TTC549 (cell line): ENCODE results near the gene RFX5.
"Not testable (repeated sequence)": the region's sequence is repeated elsewhere in the genome, so short reads cannot be mapped to it uniquely, and the experiment has no call there.

Experiments used
- FAIRE-seq: peaks from 2 replicates; lab custom pipeline; 2012; peaks lifted over from hg19 to GRCh38; lab: Jason Lieb, UNC

RFX5 gene

DNA sequence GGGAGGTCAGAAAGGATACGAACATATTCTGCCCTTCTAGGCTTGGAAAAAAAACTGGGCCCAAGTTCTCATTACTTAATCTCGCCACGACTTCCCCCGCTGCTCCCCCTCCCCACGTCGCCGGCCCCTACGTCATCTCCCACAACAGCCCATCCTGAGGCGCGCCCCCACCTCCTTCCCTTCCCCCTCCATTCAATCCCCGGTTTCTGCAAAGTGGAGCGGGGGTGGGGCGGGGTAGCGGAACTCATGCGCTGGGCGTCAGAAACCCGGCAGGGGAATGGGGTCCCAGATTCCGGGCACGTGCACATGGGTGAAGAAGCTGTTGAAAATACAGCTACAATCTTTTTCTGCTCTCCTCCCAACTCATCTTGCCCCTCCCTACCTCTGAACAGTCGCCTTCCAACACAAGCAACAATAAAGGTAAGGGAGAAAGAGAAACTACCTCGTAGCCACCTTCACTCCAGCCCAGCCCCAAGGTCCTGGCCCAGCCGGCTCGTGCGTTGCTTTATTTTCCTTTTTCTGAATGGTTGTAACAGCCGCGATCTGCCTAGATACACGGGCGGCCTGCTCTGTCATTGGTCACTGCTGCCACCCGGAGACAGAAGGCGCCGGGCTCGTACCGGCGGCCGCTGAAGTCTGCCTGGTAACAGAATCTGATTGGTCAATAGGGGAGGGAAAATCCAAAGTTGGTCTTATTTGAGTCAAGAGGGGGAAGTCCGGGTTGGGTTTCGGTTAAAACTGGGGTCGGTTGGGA is at the start of gene RFX5:
TSS of gene RFX5 (minus strand) at position 484 of the 754 bp plus-strand sequence. CDS start 932 bp downstream, outside the sequence.
- peak; percentile 100 for FAIRE-seq

DNA sequence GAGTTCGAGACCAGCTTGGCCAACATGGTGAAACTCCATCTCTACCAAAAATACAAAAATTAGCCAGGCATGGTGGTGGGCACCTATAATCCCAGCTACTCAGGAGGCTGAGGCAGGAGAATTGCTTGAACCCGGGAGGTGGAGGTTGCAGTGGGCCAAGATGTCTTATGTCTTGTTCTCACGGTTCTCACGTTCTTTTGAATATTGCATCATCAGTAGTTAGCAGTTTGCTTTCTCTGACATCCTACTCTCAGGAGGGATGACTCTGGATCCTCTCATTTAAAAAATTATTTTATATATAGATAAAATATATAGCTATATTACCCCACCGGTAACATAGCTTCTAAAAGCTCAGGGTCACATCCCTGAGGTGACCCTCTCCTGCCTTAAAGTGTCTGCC is 49.2 kb upstream of the RFX5 start:
- FAIRE-seq = not testable (repeated sequence)

DNA sequence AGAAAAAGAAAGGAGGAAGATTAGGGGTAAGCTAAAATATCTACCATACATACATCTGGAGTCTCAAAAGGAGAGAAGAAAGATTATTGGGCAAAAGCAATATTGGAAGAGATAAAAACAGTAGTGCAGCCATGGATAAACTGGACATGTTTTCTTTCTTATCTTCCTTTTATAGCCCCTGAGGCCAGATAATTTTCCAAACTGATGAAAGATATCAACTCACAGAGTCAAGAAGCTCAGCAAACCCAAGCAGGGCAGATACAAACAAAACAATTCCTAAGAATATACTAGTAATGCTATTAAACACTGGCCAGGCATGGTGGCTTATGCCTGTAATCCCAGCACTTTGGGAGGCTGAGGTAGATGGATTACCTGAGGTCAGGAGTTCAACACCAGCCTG is 46.5 kb upstream of the RFX5 start:
- no peak for FAIRE-seq

DNA sequence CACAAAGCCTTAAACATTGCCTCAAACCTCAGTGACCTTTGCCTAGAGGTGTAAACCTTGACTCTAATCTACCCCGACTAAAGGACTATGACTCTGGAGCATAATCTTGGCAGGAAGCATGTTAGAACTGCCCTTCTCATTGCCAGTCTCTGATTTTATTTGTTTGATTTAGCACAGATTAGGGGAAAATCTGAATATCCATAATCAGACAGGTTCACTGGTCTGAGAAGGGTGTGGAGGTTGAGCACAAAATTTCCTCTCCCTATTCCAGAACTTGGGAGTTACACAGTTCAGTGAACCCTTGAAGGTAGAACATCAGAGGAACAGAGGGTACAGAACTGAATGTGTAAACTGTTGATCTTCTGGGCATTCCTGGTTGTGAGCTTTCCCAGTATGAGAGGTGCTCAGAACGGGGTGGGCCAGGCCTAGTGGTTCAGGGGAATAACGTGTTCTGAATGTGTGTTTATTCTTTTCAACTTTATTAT is 44.1 kb upstream of the RFX5 start:
- no peak for FAIRE-seq

DNA sequence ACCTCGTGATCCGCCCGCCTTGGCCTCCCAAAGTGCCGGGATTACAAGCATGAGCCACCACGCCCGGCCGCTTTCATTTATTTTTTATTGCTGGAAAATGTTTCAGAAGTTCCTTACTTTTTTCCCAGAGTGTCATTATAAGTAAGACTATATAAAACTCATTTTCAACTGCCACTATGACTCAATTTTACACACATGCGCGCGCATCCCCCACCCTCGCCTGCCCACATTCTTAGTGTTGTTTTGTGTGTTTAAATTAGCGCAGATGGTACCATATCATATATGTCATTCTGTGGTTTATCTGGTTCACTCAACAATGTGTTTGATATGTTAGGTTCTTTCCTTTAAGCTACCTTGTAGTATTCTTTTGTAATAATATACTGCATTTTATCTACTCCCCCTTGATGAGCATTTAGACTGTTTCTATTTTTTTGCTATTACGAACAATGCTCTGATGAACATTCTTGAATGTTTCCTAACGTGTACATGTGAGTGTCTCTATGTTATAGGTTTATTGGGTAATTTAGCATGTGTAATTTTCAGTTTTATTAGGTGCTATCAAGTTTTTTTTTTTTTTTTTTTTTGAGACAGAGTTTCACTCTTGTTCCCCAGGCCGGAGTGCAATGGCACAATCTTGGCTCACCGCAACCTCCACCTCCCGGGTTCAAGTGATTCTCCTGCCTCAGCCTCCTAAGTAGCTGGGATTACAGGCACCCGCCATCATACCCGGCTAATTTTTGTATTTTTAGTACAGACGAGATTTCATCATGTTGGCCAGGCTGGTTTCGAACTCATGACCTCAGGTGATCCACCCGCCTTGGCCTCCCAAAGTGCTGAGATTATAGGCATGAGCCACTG is 43.4 kb upstream of the RFX5 start:
- FAIRE-seq = not testable (repeated sequence)

DNA sequence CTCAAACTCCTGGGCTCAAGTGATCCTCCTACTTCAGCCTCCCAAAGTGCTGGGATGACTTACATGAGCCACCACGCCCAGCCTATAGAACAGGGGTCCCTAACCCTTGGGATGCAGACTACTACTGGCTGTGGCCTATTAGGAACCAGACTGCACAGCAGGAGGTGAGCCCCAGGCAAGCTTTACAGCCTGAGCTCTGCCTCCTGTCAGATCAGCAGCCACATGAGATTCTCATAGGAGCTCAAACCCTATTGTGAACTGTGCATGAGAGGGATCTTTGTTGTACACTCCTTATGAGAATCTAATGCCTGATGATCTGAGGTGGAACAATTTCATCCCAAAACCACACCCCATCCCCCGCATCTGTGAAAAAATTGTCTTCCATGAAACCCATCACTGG is 39.0 kb upstream of the RFX5 start:
- no peak for FAIRE-seq

DNA sequence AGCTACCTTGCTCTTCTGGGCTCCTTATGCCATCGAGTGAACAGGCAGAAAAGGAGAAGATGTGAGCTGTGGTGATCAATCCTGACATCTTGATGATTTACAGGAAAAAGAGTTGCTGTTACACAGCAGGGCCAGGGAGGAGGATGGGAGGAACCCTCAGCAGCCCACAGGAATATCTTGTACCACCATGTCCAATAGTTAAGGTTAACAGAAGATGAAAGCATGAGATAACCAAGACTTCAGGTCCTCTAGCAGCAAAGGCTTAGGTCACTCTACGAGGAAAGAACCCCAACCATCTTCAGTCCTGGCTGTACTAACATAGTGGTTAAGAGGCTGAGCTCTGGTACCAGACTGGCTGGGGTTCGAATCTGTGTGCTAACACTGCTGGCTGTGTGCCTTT is 37.5 kb upstream of the RFX5 start:
- no peak for FAIRE-seq

DNA sequence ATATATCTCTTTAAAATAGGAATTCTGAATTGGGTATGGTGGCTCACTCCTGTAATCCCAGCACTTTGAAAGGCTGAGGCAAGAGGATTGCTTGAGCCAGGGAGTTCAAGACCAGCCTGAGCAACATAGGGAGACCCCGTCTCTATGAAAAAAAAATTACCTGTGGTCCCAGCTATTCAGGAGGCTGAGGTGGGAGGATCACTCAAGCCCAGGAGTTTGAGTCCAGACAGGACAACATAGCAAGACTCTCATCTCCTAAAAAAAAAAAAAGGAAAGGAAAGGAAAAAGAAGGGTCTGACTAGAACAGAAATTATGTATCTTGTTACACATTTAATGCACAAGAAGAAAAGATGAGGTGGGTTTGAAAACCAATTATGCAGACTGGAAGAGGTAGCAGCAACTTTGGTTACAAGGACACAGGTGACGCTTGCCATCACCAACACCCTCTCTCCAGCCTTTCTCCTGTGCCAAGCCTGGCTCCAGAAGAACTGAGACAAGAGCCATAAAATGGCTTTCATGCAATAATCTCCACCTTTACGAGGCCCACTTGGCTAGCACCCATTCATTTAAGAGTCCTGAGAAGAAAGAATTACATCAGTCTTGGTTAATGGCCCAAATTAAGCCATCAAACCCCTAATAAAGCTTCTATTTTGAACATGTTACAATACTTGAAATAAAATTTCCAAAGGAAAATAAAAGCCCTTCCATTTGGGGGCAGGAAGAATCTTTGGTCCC is 30.3 kb upstream of the RFX5 start:
- FAIRE-seq = no peak

DNA sequence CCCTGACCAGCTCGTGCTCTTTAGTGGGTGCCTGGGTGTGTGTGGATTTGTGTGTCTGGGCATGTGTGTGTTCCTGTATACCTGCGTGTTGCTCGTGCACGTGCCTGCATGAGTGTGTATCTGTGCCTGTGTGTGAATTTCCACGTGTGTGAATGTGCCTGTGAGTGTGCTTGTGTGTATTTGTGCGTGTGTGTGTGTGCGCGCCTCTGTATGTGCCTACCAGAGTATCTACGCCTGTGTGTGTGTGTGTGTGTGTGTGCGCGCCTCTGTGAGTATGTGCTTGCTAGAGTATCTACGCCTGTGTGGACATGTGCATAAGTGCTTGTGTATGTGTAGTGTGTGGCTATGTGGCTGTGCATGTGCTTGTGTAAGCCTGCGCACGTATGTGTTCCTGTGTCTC is 26.1 kb upstream of the RFX5 start:
- FAIRE-seq = no peak

DNA sequence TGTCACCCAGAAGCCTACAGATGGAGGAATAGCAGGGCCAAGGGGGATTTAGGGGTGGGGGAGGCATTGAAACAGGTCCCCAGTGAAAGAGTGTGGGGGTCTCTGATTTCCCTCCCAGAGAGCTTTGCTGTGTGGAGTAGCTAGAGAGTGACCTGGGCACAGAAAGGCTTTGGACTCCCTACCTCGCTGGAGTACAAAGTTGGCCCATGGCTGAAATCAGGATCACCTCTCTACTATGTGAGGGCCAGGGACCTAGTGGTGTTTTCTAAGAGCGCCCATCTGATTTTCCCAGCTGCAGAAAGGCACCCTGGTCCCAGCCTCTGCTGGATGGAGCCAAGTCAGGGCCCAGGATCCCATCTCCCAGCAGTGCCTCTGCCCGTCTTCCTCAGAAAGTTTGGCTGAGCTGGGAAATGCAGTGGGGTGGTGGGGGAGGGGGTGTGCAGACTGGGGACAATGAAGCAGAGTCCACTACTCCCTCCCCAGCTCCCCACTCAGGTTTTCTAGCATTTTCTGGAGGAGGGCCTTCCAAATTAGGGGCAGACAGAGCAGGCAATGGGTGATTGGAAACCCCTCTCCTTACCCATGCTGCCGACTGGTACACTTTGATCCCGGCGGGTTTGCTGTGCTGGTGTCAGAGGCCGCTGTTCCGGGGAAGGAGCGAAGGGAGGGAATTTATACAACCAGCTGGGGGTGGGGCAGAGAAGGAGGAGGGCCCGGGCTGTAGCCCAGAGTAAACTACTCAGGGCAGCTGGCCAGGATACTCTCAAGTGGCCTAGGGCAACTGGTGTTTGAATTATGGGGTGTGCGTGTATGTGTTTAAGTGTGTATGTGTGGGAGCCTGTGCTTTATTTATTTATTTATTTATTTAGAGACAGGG is 25.2 kb upstream of the RFX5 start, which contains the start of gene SELENBP1:
TSS of gene SELENBP1 (minus strand) at position 648 of the 877 bp plus-strand sequence. CDS start at position 584, 64 bp downstream.
- FAIRE-seq = no peak

DNA sequence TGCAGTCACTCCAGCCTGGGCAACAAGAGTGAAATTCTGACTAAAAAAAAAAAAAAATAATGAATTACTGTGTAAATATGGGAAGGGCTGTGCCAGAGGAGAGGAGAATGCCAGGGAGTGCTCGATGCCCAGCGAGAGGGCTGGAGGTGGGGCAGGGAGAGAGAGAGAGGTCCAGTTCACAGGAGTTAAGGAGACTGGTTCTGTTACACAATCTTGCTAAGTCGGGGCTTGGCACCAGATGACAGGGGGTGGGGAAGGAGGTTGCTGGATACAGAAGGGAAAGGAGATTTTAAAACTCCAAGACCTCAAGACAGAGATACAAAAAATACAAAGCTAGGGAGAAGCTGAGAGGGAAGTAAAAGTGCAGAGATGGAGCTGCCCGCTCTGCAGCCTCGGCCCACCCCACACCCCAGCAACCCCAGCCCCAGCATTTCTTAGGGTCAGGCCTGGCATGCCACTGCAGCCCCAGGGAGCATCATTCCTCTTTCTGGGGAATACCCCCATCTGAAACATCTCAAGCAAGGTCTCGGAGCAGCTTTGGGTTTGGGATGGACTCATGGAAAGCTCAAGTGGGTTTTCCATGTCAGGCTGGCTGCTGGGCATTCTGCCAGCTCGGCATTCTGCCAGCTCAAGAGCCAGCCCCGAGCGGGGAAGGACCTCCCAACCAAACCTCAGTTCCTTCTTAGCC is 24.5 kb upstream of the RFX5 start:
- no peak for FAIRE-seq

DNA sequence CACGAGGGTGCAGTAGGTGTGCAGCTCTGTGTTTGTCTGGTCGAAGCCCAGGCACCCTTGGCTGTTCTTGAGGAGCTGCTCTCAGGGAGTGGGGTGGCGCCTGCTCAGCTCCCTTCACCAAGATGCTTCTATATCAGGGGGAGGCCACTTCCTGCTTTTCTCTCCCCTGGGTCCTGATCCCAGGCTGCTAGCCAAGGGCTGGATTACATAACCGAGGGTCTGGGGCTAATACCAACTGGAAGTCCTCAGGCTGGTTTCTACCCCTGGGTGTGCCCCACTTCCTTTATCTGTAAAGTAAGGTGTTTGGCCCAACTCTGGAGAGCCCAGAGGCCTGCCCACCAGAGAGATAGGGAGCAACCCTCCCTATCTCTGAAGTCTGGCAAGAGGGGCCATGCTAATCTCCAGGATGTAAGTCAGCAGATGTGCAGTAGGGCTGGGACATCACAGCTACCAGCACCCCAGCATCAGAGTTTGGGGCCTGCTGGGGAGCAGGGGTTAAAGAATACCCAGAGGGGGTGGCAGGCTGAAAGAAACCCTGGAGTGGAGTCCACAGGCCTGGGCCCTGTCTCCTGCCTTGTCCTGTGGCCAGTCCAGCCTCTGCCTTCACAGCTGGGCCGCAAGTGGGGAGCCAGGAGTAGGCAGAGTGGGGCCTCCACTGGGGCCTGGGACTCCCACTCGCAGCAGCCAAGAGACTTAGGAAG is 23.3 kb upstream of the RFX5 start:
- FAIRE-seq = no peak

DNA sequence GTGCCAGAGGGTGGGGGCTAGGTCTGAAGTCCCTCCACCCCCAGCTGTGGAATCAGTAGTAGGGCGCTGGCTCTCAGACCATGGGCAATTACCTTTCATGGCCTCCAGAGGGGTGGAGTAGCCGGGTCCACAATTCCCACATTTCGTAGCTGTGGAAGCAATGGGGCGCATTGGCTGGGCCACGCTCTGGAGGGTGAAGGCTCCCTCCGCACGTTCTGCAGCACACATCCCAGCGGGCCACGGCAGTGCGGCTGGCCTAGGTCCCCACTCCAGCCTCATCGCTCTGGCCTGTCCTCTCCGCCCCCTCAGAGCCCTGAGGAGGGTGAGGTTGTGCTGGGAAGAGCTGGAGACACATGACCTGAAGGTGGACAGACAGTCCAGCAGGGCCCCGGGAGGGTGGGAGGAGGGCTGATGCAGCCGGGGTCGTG is 22.6 kb upstream of the RFX5 start:
- FAIRE-seq = no peak

DNA sequence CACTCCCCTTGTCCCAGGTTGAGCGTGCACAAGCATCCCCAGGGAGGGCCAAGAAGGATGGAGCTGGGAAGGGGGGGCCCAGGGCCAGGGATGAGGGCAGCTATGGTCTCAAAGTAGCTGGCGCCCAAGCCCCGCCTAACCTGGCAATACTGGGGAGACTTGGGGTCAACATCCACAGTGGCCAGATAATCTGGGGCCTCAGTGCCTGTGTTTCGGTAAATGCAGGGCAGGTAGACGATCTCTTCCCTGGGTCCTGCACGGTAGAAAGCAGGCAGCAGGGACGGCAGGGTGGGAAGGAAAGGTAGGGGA is 22.2 kb upstream of the RFX5 start:
- no peak for FAIRE-seq

DNA sequence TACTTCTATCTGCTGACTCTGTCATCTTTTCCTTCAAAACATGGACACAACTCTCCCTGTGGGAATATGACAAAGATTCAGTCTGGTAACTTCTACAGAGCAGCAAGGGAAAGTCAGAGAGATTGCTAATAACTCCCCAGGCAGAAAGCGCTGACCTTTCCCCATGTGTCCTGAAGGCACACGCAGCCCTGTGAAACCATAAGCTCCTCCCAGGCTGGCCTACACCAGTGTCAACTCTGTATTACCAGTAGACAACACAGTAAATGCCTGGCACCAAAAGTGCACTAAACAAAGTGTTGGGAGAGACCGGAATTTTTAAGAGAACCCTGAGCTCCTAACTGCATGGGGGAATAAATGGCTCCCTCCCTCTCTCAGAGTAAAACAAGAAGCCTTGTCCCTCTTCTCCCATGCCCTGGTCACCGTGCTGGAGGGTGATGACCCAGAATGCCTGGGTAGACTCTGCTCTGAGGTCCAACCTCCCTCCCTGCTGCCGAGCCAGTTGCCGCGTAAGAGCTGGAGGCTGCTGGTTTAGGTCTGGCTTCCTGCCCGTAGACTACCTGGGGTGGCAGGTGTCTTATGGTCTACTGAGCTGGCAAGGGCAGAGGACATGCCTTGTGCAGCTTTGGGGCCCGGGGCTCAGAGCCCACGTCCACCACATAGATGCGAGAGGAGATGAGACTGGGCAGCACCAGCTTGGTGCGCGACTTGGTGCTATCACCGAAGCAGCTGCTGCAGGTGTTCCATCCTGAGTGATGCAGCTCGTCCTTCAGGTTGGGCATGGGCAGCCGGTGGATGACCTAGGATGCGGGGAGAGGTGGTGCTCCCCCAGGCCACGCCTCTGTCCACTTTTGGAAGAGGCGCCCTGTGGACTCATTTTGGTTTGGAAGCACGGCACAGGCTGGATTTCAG is 21.6 kb upstream of the RFX5 start:
- no peak for FAIRE-seq

DNA sequence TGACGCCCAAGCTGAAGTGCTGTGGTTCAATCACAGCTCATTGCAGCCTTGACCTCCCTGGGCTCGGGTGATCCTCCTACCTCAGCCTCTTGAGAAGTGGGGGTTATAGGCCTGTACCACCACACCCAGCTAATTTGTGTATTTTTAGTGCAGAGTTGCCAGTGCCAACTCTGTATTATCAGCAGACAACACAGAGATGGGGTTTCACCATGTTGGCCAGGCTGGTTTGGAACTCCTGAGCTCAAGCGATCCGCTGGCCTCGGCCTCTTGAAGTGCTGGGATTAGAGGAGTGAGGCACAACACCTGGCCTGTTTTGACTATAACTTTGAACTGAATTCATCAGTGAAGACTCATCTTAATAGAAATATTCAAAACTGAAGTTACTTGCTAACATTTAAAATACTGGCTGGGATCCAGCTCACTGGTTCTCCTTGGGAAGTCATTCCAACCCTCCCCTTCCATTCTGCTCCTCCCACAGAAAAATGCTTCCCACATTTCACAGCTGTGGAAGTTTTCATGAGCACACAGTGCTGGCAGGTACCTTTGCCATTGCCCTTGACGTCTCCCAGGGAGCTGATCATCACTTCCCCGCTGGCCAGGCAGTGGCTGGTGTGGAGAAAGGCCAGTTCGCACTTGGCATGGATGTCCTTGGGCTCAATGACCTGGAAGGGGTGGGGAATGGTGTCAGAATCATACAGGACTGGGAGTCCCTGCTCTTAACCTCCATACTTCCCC is 20.8 kb upstream of the RFX5 start:
- no peak for FAIRE-seq

DNA sequence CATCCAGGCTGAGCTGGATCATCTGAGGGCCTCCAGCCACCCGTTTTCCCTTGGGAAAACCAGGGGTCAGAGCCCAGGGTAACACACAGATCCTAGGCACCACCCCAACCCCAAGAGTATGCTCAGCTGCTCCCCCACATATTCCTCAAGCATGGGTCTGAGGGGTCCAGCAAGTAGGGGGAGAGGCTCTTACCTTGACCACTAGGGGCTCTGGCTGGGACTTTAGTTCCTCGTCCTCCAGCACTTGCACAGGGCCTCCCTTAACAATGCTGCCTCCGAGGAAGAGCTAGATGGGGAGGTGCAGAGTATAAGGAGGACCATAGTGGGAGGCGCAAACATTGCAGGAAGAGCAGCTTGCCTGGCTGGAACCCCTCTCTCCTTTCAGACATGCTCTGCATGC is 17.9 kb upstream of the RFX5 start:
- no peak for FAIRE-seq

DNA sequence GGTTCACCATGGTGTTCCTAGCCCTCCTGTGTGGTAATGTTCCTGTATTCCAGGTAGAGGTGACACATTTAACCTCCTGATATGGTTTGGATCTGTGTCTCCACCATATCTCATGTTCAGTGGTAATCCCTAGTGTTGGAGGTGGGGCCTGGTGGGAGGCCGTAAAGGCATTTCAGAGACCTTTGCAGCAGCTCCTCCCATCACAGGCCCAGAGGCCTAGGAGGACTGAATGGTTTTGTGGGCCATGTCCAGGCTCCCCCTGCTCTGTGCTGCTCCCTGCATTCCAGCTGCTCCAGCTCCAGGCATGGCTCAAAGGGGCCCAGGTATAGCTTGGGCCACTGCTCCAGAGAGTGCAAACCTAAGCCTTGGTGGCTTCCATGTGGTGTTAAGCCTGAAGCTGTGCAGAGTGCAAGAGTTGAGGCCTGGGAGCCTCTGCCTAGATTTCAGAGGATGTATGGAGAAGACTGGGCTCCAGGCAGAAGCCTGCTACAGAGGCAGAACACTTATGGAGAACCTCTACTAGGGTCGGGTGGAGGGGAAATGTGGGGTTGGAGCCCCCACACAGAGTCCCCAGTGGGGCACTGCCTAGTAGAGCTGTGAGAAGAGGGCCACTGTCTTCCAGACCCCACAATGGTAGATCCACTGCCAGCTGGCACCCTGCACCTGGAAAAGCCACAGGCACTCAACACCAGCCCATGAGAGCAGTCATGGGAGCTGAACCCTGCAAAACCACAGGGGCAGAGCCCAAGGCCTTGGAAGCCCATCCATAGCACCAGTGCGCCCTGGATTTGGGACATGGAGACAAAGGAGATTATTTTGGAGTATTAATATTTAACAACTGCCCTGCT is 15.5 kb upstream of the RFX5 start:
- no peak for FAIRE-seq
